Mammary epithelial cell (primary cell): Measurements from ENCODE around the gene NUMB.

Source experiments
- CTCF ChIP-seq, 2 donors: IDR thresholded peaks in 1 of 2; conservative IDR thresholded peaks in 1 of 2; 2 replicates each; pipeline ENCODE4 v1.5.1; 2011 to 2012; ENCODE audit warnings: inconsistent platforms in 2 of 2, low read length in 2 of 2, mild to moderate bottlenecking in 2 of 2, control low read depth in 1 of 2, low read depth in 1 of 2; ENCODE audit not compliant: insufficient read depth in 1 of 2; ENCODE audit errors: extremely low read depth in 1 of 2
- EZH2 ChIP-seq: IDR thresholded peaks from 2 replicates; pipeline ENCODE4 v1.6.1; 2012; ENCODE audit warnings: low read length, inconsistent platforms, borderline replicate concordance

- TF ChIP-seq EZH2: no peak
- TF ChIP-seq CTCF (conservative IDR thresholded peaks at IDR 0.05 in 1 of 2, IDR thresholded peaks at IDR 0.05 in 1 of 2; ENCODE audit: extremely low read depth in 1 of 2, insufficient read depth in 1 of 2, low read depth in 1 of 2, low read length in 2 of 2): no peak
These were observed 133.3 kb downstream of the NUMB start for GRCh38 chr14:73325063-73325462.
